ENCODE measurements around the gene DNAH9.

DNA sequence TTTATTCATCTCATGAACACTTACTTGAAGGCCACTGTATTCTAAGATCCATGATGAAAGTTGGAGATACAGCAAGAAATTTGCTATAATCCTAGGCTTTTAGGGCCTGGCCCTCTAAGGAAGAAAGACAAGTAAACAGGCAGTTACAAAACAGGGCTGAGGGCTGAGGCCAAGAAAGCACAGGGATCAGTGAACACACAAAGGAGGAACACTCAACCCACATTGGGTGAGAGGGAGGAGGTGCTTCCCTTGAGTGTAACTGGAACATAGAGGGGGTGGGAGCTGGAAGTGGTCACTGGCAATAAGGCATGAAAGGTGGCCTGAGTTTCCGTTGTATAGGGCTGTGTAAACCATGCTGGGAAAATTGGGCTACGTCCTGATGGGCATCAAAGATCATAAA, 286.8 kb downstream of the DNAH9 start:
- TF ChIP-seq, protein P1, sequence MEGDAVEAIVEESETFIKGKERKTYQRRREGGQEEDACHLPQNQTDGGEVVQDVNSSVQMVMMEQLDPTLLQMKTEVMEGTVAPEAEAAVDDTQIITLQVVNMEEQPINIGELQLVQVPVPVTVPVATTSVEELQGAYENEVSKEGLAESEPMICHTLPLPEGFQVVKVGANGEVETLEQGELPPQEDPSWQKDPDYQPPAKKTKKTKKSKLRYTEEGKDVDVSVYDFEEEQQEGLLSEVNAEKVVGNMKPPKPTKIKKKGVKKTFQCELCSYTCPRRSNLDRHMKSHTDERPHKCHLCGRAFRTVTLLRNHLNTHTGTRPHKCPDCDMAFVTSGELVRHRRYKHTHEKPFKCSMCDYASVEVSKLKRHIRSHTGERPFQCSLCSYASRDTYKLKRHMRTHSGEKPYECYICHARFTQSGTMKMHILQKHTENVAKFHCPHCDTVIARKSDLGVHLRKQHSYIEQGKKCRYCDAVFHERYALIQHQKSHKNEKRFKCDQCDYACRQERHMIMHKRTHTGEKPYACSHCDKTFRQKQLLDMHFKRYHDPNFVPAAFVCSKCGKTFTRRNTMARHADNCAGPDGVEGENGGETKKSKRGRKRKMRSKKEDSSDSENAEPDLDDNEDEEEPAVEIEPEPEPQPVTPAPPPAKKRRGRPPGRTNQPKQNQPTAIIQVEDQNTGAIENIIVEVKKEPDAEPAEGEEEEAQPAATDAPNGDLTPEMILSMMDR (IDR thresholded peaks at IDR 0.05) = no peak
- TF ChIP-seq POLR2AphosphoS5 (IDR thresholded peaks at IDR 0.05) = no peak
- TF ChIP-seq POLR2A (IDR thresholded peaks at IDR 0.05) = no peak
